Cardiac fibroblast (primary cell): ENCODE data around the gene PAGE4.

Source experiments
- DNase-seq, 2 donors: peaks; one replicate each; pipeline versions ENCODE4 v3.0.0 to v3.0.0-alpha.2; 2010; ENCODE audit warnings: low read depth in 2 of 2
- H3K4me3 ChIP-seq, 2 donors: replicated peaks in 1 of 2; 1 replicate in 1 of 2; 2 replicates in 1 of 2; pipeline ENCODE4 v1.5.1; 2011; ENCODE audit warnings: low read depth in 2 of 2, low read length in 2 of 2, mild to moderate bottlenecking in 2 of 2, moderate library complexity in 1 of 2
- CTCF ChIP-seq: IDR thresholded peaks from one replicate; pipeline ENCODE4 v1.5.1; 2011; ENCODE audit warnings: low read depth, mild to moderate bottlenecking, low read length, inconsistent platforms

The PAGE4 gene

GRCh38 chrX:49862093-49862492, 33.0 kb downstream of the PAGE4 start:
- TF ChIP-seq CTCF = no peak
- no peak for DNase-seq
- no peak overlapping the region for H3K4me3 ChIP-seq

DNA sequence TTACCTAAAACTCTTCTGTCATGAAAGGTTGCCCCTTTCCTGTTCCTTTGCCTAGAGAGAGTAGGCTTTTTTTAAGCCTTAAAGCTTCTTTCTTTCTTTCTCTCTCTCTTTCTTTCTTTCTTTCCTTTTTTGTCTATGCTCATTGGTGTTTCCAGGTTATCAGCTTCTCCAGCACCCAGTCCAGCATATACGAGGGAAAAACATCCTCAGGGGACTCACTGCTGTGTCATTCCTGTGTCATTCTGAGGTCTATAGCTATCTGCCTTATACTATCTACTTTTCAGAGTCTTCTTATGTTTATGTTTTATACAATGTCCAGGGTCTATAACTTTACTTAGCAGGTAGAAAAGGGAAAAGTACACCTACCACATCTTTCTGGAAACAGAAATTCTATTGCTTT, 39.6 kb downstream of the PAGE4 start:
- DNase-seq = no peak
- no peak for TF ChIP-seq CTCF
- H3K4me3 ChIP-seq = no peak overlapping the region

- peak; percentile 34 to 40 for DNase-seq
- peak; percentile 33 for TF ChIP-seq CTCF
- H3K4me3 ChIP-seq = no peak overlapping the region
Measured at GRCh38 chrX:49876750-49877149, 47.6 kb downstream of the PAGE4 start.

DNA sequence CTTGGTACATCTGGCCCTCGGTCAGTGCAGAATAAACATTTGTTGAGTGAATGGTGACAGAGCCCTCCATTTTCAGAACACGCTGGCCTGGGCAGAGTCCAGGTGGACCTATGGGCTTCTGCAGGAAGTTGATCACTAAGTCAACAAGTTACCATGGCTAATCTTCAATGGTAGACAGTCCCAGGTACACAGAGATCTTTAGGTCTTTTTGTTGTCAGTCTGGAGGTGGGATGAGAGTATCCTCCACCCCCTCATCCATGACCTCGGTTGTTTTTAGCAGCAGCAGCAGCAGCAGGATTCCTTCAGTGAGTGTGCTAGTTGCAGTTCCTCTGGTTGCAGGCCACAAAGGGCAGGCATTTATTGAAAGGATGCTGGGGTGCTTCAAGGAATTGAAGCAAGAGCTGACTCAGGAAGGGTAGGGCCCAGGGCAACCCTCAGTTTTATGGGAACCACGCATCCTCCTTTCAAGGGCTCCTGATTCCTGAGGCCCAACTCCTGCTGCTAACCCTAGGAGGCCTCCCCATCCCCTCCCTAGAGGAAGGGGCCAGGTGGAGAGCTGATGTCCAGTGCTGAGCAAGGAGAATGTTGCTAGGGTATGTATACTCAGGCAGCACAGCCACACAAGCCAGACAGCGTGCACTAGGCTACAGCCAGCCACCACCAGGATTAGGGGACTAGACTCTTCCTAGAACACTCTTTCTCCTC, 48.4 kb downstream of the PAGE4 start:
- no peak for TF ChIP-seq CTCF
- no peak overlapping the region for H3K4me3 ChIP-seq
- DNase-seq = no peak

DNA sequence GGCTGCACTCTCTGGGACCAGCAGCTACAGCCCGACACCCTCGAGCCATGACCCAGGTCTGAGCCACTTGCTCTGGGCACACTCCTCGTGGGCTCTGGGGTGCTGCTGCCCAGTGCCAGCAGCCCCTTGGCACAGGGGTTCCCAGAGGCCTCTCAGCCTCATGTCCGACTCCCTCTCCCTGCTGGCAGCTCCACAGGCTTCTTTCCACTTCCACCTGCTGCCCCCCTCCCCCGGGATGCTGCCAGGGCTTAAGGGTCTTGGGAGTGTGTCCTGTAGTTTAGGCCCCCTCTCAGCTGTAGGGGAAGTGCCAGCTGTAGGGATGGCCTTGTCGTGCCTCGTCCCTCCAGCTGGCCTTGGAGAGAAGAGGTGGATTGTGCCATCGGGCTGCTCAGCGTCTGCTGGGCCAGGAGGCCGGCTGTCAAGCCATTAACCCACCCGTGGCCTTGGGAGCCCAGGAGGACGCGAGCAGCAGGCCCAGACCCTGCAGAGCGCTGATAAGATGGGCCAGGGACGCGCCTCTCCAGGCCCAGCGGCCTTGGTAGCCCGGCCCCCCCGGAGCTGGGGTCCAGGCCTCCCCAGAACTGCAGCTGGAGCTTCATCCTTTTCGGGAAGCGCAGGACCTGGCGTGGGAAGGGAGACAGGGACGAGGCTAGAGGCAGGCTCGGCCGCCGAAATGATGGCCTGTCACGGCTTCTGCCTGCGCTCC, 49.2 kb downstream of the PAGE4 start:
- DNase-seq = peak; percentile 0 to 2
- no peak for TF ChIP-seq CTCF
- H3K4me3 ChIP-seq = peak overlapping the region; percentile 58 to 63

DNA sequence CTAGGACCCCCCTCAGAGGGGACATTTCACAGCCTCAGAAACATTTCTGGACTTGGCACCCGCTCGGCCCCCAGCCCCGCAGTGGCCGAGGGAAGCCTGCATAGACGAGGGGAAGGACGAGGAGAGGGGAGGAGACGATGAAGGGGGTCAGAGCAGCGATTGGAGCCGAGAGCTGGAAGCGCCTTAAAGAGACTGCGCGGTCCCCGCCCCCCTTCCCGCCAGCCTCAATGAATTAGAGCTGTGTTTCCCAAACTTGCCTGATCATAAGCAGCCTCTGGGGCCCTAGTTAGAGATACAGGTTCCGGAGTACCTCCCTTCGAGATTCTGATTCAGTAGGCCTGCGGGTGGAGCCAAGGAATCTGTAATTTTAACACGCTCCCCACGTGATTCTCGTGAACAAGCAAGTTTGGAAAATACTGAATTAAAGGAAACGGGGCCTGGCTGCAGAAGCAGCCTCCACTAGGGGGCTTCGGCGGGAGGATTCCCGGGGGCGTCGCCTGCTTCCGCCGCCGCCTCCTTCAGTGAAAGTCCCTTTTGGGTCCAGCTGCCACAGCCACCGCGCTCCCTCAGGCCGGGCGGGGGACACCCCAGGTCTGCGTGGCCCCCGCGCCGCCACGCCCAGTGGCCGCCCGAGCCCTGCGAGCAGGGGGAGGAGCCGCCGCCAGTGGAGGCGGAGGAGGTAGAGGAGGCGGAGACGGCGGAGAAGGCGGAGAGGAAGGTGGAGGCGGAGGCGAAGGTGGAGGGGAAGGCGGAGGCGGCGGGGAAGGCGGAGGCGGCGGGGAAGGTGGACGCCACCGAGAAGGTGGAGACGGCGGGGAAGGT, 49.9 kb downstream of the PAGE4 start, which contains the start of gene USP27X:
TSS of gene USP27X (plus strand) at position 651 of the 822 bp plus-strand sequence. CDS start 824 bp downstream, outside the sequence.
- peak; percentile 83 to 89 for DNase-seq
- H3K4me3 ChIP-seq = peak within 1 kb of the TSS; percentile 58 to 63
- TF ChIP-seq CTCF = peak; percentile 50
